Ascending aorta (tissue), 2 donors: ENCODE data around the gene GFPT2. TPM values are rescaled to one million over a fixed set of nuclear protein-coding genes. Genes with fewer than 3 reads are reported as not detected.
A peak's percentile ranks its signal among the peaks of the same experiment; 100 is the strongest.

Experiments used
- DNase-seq, 2 donors: peaks; one replicate each; pipeline ENCODE4 v3.0.0-alpha.2; 2019; ENCODE audit warnings: low spot score in 2 of 2
- H3K27ac ChIP-seq, 2 donors: fragments of 200-600 bp; sonication (generic); one replicate each; pipeline ENCODE4 v1.5.1; 2016 to 2017; ENCODE audit warnings: mild to moderate bottlenecking in 1 of 2
- H3K27me3 ChIP-seq: fragments of 200-600 bp; sonication (generic); one replicate; pipeline ENCODE4 v1.5.1; 2017
- H3K36me3 ChIP-seq, 2 donors: fragments of 200-600 bp; sonication (generic); one replicate each; pipeline ENCODE4 v1.5.1; 2016
- H3K4me1 ChIP-seq, 2 donors: fragments of 200-600 bp; sonication (generic); one replicate each; pipeline ENCODE4 v1.5.1; 2016 to 2017; ENCODE audit warnings: mild to moderate bottlenecking in 1 of 2
- H3K4me3 ChIP-seq, 2 donors: fragments of 200-600 bp; sonication (generic); one replicate each; pipeline ENCODE4 v1.5.1; 2016 to 2017; ENCODE audit warnings: mild to moderate bottlenecking in 1 of 2
- H3K9me3 ChIP-seq, 2 donors: fragments of 200-600 bp; sonication (generic); one replicate each; pipeline ENCODE4 v1.5.1; 2016
- CTCF ChIP-seq, 3 experiments: fragments of 200-600 bp in 2 of 3; fragments of 450-650 bp in 1 of 3; sonication (generic) in 2 of 3; IDR thresholded peaks; one replicate each; pipeline ENCODE4 v1.5.1; 2016 to 2019; ENCODE audit warnings: antibody characterized with exemption in 3 of 3, mild to moderate bottlenecking in 1 of 3, moderate library complexity in 1 of 3
- intact Hi-C: fragments of 100-400 bp; cut with DNase I; formaldehyde crosslinking; loops from one replicate; pipeline ENCODE4 v1.15.1; 2023
- total RNA-seq: library from RNA; depleted of rRNA; stranded (reverse); fragments of >200 nt; gene quantifications from one replicate; pipeline ENCODE4 v1.1.0, GENCODE V29; 2016

Gene GFPT2
- total RNA-seq, 1 donor from 2014 or later, result 25.2 TPM

- no peaks in the 10 kb centered on the region for H3K36me3 ChIP-seq
- H3K27ac ChIP-seq, result no peak overlapping the region
- intact Hi-C loops, result no loop called here
- TF ChIP-seq CTCF (IDR thresholded peaks at IDR 0.05), result no peak
- no peak overlapping the region for H3K4me3 ChIP-seq
- no peak for DNase-seq
- H3K9me3 ChIP-seq, result no peaks in the 10 kb centered on the region
- peaks cover 0 to 4% of the 10 kb centered on the region in 2 donors for H3K4me1 ChIP-seq
- H3K27me3 ChIP-seq, result no peaks in the 10 kb centered on the region
Measured at GRCh38 chr5:180380856-180381255, 27.7 kb upstream of the GFPT2 start.

DNA sequence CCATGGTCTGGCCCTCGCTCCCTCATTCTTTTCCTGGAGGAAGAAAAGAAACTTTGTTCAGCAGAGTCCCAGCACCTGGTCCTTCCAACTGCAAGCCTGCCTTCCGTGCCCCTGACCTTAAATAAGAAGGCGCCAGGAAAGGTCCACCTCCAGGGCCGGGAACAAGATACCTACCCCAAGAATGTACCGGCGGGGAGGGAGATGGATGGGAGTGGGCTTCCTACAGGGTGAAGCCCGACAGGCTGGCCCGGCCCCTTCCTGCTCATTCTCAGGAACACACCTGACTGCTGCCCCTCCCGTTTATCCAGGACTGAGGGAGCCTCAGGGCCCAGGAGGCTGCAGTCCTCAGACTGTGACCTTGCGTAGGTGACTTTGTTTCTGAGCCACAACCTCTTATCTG is 27.3 kb upstream of the GFPT2 start:
- Histone ChIP-seq H3K36me3 (no peaks in the 10 kb centered on the region), H3K4me3 (no peak overlapping the region), H3K9me3 (no peaks in the 10 kb centered on the region), H3K27me3 (no peaks in the 10 kb centered on the region), H3K27ac (no peak overlapping the region), H3K4me1 (peaks cover 0 to 4% of the 10 kb centered on the region in 2 donors)
- DNase-seq, result no peak
- intact Hi-C loops, result no loop called here
- no peak for TF ChIP-seq CTCF (IDR thresholded peaks at IDR 0.05)

DNA sequence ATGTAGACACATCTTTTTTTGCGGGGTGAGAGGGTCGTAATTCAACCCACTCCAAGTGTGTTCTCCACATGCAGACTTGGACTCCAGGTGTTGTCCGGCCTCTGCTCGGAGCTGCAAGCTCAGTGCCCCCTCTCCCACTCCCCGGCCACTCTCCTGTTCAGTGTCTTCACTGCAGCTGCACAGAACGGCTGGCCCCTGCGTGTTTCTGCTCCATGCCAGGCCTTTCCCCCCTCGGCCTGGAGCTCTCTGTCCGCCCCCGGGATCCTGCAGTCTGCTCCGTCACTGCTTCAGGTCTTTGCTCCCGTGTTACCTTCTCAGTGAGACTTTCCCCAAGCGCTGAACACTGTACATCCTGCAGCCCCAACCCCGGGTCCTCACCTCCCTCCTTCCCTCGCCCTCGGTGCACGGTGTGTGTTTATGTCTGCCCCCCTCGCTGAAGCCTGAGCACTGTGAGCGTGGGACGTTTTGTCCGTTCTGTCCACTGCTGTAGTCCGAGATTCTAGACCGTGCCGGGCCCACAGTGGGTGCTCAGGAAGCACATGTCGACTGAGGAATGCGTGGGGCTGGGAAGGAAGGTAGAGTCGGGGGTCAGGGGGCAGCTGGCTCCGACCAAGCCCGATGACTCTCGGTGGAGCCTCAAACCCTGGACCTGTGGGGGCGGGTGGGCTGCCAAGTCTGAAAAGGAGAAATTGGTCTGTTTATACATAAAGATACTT is 26.4 kb upstream of the GFPT2 start:
- Histone ChIP-seq H3K9me3 (no peaks in the 10 kb centered on the region), H3K27me3 (no peaks in the 10 kb centered on the region), H3K27ac (no peak overlapping the region), H3K4me3 (no peak overlapping the region), H3K4me1 (peaks cover 0 to 4% of the 10 kb centered on the region in 2 donors), H3K36me3 (no peaks in the 10 kb centered on the region)
- DNase-seq, result no peak
- no peak for TF ChIP-seq CTCF (IDR thresholded peaks at IDR 0.05)
- intact Hi-C loops, result no loop called here

- intact Hi-C loops, result no loop called here
- Histone ChIP-seq H3K4me3 (no peak overlapping the region), H3K27me3 (no peaks in the 10 kb centered on the region), H3K27ac (peak overlapping the region; percentile 31 to 44), H3K9me3 (no peaks in the 10 kb centered on the region), H3K36me3 (no peaks in the 10 kb centered on the region), H3K4me1 (peaks cover 0 to 4% of the 10 kb centered on the region in 2 donors)
- DNase-seq, result no peak
- no peak for TF ChIP-seq CTCF (IDR thresholded peaks at IDR 0.05)
Measured at GRCh38 chr5:180378438-180379344, 25.6 kb upstream of the GFPT2 start.

- intact Hi-C loops, result no loop called here
- Histone ChIP-seq H3K36me3 (no peaks in the 10 kb centered on the region), H3K27ac (peak overlapping the region in 1 of 2 donors; percentile 31), H3K27me3 (no peaks in the 10 kb centered on the region), H3K4me3 (no peak overlapping the region), H3K9me3 (no peaks in the 10 kb centered on the region), H3K4me1 (peaks cover 0 to 4% of the 10 kb centered on the region in 2 donors)
- no peak for TF ChIP-seq CTCF (IDR thresholded peaks at IDR 0.05)
- no peak for DNase-seq
Measured at GRCh38 chr5:180377556-180378197, 24.5 kb upstream of the GFPT2 start.
